HG02970 (cell line): ENCODE data around the gene ITGAD.

Source experiments
- ATAC-seq: cut with Tn5 transposase; IDR thresholded peaks from one replicate; pipeline ENCODE4 v1.9.1; 2021; ENCODE audit warnings: mild to moderate bottlenecking, moderate library complexity, moderate number of reproducible peaks; ENCODE audit not compliant: unreplicated experiment, low FRiP score

ITGAD gene

GRCh38 chr16:31364421-31364820 is 28.7 kb upstream of the ITGAD start:
- no peak for ATAC-seq

- ATAC-seq: no peak
Measured at GRCh38 chr16:31365131-31365865, 27.8 kb upstream of the ITGAD start.

- ATAC-seq: no peak
Measured at GRCh38 chr16:31367853-31368252, 25.3 kb upstream of the ITGAD start.

- no peak for ATAC-seq
Measured at GRCh38 chr16:31371008-31371407, 22.1 kb upstream of the ITGAD start.

GRCh38 chr16:31371619-31372484 is 21.3 kb upstream of the ITGAD start:
- ATAC-seq: no peak

GRCh38 chr16:31373235-31373634 is 19.9 kb upstream of the ITGAD start:
- ATAC-seq: no peak

- no peak for ATAC-seq
Measured at GRCh38 chr16:31375231-31375630, 17.9 kb upstream of the ITGAD start.

- no peak for ATAC-seq
Measured at GRCh38 chr16:31376705-31377104, 16.4 kb upstream of the ITGAD start.

- ATAC-seq: no peak
Measured at GRCh38 chr16:31377210-31377903, 15.8 kb upstream of the ITGAD start.

GRCh38 chr16:31380201-31380600 is 12.9 kb upstream of the ITGAD start:
- no peak for ATAC-seq

GRCh38 chr16:31382485-31383161 is 10.5 kb upstream of the ITGAD start:
- no peak for ATAC-seq

GRCh38 chr16:31385680-31386079 is 7.5 kb upstream of the ITGAD start:
- ATAC-seq: no peak

- ATAC-seq: no peak
Measured at GRCh38 chr16:31386157-31386984, 6.8 kb upstream of the ITGAD start.

GRCh38 chr16:31388535-31388934 is 4.6 kb upstream of the ITGAD start:
- ATAC-seq: no peak

GRCh38 chr16:31390504-31391041 is 2.6 kb upstream of the ITGAD start:
- no peak for ATAC-seq

GRCh38 chr16:31395647-31396046 is 2.5 kb downstream of the ITGAD start:
- ATAC-seq: no peak

GRCh38 chr16:31397096-31397660 is 4.0 kb downstream of the ITGAD start:
- no peak for ATAC-seq

GRCh38 chr16:31397701-31398100 is 4.6 kb downstream of the ITGAD start:
- ATAC-seq: no peak

- ATAC-seq: no peak
Measured at GRCh38 chr16:31400191-31400590, 7.1 kb downstream of the ITGAD start.
